ENCODE data around the gene ELFN1.

ELFN1 gene

DNA sequence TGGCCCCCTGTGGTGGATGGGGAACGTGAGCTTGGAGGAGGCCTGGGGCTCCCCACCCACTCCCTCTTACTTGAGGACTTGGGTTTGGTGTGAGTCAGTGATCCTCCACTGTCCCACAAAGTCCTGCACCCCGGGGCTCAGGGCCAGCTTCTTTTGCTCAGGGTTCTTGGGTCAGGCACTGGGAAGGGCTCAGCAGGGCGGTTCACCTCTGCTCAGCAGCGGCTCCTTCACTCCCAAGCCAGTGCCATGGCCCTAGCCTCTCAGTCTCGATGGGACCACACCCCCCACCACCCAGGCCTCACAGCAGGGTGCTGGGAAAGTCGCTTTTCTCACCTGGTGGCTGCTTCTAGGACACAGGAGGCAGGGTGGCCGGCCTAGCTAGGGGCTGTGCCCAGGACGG is 59.1 kb downstream of the ELFN1 start:
- no peak for TF ChIP-seq REST (IDR thresholded peaks at IDR 0.05; ENCODE audit: insufficient replicate concordance, low read depth)
- no peak for TF ChIP-seq CTCF (IDR thresholded peaks at IDR 0.05; ENCODE audit: insufficient read depth, low read length)
- no peak for TF ChIP-seq GABPA (IDR thresholded peaks at IDR 0.05; ENCODE audit: low read depth)
- no peak for TF ChIP-seq SPI1 (IDR thresholded peaks at IDR 0.05; ENCODE audit: borderline replicate concordance, low read depth)
- TF ChIP-seq POLR2AphosphoS5 (IDR thresholded peaks at IDR 0.05; ENCODE audit: low read depth), result no peak
- Histone ChIP-seq H3K27me3 (ENCODE audit: insufficient read depth, poor library complexity, severe bottlenecking) (no peaks in the 10 kb centered on the region), H3K27ac (replicated peaks) (no peak overlapping the region)

DNA sequence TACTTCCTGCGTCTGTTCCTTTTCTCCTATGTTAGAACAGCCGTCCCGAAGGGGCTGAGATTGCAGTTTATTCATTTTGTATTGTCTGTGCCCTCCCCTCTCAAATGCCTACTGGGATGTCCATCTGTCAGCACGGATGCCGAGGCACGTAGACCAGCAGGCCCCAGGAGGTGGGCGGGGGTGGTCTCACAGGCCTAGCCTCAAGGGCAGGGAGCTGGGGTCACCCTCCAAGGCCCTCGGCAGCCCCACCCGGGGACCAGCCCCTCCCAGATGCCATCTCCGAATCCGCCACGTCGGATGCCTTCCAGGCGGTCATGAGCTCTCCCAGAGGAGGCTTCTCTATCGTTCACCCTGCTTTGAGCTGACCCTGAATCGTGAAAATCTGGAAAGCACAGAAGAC is 59.7 kb downstream of the ELFN1 start:
- TF ChIP-seq GABPA (IDR thresholded peaks at IDR 0.05; ENCODE audit: low read depth) (no peak), POLR2AphosphoS5 (IDR thresholded peaks at IDR 0.05; ENCODE audit: low read depth) (no peak), SPI1 (IDR thresholded peaks at IDR 0.05; ENCODE audit: borderline replicate concordance, low read depth) (no peak), REST (IDR thresholded peaks at IDR 0.05; ENCODE audit: insufficient replicate concordance, low read depth) (no peak), CTCF (IDR thresholded peaks at IDR 0.05; ENCODE audit: insufficient read depth, low read length) (no peak)
- no peak for DNase-seq (ENCODE audit: low read depth in 1 of 2, low spot score in 1 of 2)
- H3K27ac ChIP-seq (replicated peaks), result no peak overlapping the region
- no peak overlapping the region for H3K4me3 ChIP-seq (replicated peaks; ENCODE audit: insufficient read depth, low read length)
- no peaks in the 10 kb centered on the region for H3K27me3 ChIP-seq (ENCODE audit: insufficient read depth, poor library complexity, severe bottlenecking)

More for the DNA sequence above, 59.1 kb downstream of the ELFN1 start:
- no peak for DNase-seq (ENCODE audit: low read depth in 1 of 2, low spot score in 1 of 2)
- no peak overlapping the region for H3K4me3 ChIP-seq (replicated peaks; ENCODE audit: insufficient read depth, low read length)

DNA sequence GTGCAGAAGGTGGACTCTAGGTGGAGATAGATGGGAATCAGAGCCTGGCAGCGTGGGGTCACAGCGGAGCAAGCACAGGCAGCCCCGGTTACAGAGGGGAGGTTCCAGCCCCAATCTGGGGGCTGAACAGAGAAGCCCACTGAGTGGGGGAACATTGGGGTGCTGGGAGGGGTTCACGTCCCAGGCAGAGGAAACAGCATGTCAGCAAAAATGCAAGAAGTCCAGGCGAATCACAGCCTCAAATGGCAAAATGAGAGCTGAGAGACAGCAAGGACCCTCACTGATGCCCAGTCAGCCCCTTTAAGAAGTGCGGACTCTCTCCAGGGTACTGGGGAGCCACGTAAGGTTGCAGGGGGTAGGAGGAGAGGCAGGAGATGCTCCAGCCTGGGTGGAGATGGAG is 62.0 kb downstream of the ELFN1 start:
- H3K27me3 ChIP-seq (ENCODE audit: insufficient read depth, poor library complexity, severe bottlenecking), result no peaks in the 10 kb centered on the region
- TF ChIP-seq GABPA (IDR thresholded peaks at IDR 0.05; ENCODE audit: low read depth) (no peak), CTCF (IDR thresholded peaks at IDR 0.05; ENCODE audit: insufficient read depth, low read length) (no peak), SPI1 (IDR thresholded peaks at IDR 0.05; ENCODE audit: borderline replicate concordance, low read depth) (no peak), REST (IDR thresholded peaks at IDR 0.05; ENCODE audit: insufficient replicate concordance, low read depth) (no peak), POLR2AphosphoS5 (IDR thresholded peaks at IDR 0.05; ENCODE audit: low read depth) (no peak)

More for the DNA sequence above, 62.0 kb downstream of the ELFN1 start:
- H3K4me3 ChIP-seq (replicated peaks; ENCODE audit: insufficient read depth, low read length), result no peak overlapping the region
- no peak overlapping the region for H3K27ac ChIP-seq (replicated peaks)
- DNase-seq (ENCODE audit: low read depth in 1 of 2, low spot score in 1 of 2), result no peak
